ENCODE measurements around the gene KCTD11. TPM values are rescaled to one million over a fixed set of nuclear protein-coding genes. Genes with fewer than 3 reads are reported as not detected.
A peak's percentile ranks its signal among the peaks of the same experiment; 100 is the strongest.
"Not testable (repeated sequence)": the region's sequence is repeated elsewhere in the genome, so short reads cannot be mapped to it uniquely, and the experiment has no call there.

Gene KCTD11
- total RNA-seq, 1 donor from 2014 or later: 2.6 TPM

DNA sequence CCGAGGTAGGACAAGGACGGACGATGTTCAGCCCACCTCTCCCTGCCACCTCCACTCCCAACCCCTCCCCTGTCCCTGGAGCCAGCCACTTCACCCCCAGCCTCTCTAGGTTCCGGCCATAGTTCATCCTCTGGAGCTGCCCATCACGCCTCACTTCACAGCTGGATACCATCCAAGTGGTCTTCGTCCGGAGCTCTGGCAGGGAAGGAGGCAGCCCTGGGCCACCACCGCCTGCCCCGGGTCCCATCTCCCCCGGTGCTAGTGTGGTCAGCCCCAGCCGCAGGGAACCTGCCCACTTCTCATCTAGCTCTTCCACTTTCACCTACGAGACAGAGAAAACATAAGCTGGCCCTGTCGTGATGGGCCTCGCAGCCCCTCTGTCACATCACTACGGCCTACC lies 30.5 kb upstream of the KCTD11 start:
- DNase-seq (ENCODE audit: low spot score) (no peak), ATAC-seq (no peak)

DNA sequence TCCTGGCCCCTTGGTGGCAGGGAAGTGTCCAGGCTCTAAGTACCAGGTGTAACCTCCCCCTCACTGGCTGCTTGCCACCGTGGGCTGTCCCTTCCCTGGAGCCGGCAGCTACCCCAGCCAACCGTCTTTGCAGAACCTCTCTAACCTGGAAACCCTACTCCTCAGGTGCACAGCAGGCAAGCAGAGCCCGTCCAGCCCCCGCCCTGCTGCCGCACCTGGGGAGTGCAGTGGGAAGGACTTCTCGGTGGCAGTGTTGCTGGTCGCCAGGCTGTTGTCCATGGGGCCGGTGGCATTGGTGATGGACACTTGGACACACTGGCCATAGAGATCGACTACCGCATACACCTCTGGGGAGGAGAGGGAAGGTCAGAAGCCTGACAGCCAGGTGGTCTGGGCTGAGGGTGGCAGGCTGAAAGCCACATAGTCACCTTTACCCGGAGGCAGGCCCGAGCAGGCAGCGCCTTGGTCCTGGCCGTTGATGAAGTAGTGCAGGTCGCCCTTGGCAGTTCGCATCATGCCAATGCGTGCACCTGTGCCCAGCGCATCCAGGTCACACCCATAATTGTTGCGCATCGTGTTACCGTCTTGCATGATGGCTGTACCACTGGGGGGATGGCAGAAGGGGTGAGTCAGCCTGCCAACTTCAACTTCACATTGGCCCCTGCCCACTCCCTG lies 29.3 kb upstream of the KCTD11 start:
- DNase-seq (ENCODE audit: low spot score) (no peak), ATAC-seq (no peak)

DNA sequence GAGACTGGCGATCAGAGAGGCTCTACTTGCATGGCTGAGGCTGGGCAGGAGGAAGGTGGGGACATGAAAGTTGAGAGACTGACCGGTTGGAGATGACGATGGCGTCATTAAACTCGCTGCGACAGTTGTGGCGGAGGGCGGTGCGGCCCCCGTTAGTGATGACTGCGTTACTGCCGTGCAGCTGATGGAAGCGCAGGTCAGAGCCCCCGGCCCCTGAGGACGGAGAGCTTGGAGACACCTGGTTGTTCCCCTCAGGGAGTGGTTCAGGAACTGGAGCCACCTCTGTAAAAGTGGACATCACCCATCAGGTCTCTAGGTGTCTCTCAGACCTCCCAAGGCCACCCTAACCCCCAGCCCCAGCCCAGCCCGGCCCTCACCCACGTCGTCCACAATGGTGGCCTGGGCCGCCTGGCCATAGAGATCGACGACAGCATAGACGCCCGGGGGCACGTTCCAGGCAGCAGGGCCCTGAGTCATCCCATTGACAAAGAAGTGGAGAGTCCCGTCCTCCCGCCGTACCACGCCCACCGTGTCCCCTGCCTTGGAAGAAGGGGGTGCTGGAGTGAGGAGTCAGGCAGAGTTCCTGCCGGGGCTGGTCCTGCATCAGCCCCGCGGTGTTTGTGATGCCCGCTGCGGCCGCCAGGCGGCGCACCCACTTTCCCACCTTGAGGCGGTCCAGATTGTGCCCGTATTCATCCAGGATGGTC lies 28.1 kb upstream of the KCTD11 start:
- ATAC-seq: peak; percentile 18
- no peak for DNase-seq (ENCODE audit: low spot score)

DNA sequence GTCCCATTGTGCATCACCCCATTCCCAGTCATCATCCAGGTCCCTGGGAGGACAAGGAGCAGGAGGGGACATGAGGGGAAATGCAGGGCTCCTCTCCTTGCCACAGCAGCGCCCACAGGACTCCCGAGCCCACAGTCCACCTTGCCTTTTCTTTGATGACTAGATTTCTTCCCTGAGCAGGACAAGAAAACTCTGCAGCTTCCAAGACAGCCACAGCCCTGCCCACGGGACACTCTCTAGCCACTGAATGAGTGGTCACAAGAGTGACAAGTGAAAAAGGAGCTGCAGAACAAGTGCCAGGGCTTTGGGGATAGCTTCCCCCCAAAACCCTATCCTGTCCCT lies 27.6 kb upstream of the KCTD11 start:
- DNase-seq (ENCODE audit: low spot score) (no peak), ATAC-seq (no peak)

DNA sequence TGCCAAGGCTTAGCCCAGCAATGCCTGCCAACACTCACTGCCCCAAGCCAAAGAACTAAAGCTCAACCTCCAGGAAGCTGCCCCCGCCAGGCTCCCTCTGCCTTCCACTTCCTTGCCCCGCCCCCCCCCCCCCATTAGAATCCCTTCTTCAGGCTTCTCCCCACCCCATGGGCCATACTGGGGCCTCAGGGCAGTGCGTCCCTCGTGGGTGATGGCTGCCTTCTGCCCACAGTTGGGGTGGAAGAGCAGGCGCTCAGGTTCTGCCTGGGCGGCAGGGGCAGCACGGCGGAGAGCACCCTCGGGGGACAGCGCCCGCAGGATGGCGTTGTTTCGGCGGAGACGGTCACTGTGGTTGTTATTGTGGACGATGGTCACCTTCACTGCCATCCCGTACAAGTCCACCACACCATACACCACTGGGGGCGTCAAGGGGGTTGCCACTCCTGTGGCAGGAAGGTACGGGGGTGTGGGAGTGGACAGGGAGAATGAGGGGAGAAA lies 26.9 kb upstream of the KCTD11 start:
- no peak for ATAC-seq

DNA sequence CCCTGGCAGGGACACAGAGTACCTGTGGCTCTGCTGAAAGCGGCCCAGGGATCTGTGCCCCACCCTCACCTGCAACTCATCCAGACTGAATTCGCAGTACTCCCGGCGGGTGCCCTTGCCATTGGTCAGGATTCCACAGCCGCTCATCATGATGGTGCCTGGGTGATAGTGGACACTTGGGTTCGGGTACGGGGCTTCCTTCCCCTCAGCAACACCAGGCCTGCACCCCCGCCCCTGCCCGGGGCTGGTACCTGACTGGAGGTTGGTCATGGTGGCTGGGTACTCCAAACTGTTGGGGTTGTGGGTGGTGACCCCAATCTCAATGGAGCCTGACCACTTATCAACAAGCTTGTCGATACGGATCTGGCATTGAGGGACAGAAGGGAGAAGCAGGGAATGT lies 25.8 kb upstream of the KCTD11 start:
- no peak for ATAC-seq

More for the DNA sequence above, 26.9 kb upstream of the KCTD11 start:
- DNase-seq (ENCODE audit: low spot score): no peak

DNA sequence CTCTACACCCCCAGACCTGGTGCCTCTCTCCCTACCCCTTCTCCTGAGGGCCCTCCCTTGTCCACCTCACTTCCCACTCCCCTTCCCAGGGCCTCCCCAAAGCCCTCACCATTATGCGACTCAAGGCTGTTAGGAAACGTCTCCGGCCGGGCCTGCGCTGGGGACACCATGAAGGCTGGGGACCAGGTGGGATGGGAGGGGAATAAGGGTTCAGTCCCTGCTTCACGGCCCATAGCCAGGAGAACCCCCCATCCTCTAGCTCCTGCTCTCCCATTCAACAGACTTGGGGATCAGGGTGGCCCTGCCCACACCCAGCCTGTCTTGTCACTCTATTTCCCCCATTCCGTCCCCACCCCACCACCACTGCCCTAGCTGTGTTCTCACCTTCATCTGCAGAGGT lies 24.9 kb upstream of the KCTD11 start:
- ATAC-seq (no peak), DNase-seq (ENCODE audit: low spot score) (no peak)

More for the DNA sequence above, 25.8 kb upstream of the KCTD11 start:
- no peak for DNase-seq (ENCODE audit: low spot score)

DNA sequence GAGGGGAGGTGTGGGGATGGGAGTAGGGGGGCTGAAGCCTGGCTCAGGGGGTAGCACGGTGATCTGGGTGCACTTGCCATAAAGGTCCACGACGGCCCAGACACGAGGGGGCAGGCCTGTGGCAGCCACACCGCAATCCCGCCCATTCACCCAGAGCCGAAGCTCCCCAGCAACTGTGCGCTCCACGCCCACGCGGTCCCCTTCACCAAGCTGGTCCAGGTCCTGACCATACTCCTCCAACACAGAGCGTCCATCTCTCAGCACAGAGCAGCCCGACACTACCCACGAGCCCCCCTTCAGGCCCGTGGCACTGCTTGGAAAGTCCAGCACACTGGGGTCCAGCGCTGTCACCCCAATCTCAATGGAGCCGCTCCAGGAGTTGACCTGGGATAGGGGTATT lies 24.5 kb upstream of the KCTD11 start:
- DNase-seq (ENCODE audit: low spot score): no peak
- no peak for ATAC-seq

DNA sequence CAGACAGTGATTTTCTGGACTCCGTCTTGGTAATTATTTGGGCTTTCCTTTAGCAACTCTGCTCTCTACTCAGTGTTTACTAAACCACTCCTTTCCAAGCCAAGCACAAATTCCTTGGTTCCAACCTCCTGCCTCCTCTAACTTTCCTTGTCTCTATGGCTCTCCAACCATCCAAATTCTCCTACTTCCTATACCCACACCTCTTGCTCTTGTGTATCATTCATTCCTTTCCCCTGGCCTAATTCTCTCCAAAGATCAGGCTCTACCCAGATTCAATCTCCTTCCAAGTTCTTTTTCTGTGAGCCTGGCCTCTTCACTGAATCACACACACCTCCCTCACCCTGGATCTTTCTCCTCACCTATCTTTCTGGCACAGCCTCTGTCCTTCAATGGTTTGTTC lies 24.0 kb upstream of the KCTD11 start:
- no peak for ATAC-seq
- DNase-seq (ENCODE audit: low spot score): no peak

DNA sequence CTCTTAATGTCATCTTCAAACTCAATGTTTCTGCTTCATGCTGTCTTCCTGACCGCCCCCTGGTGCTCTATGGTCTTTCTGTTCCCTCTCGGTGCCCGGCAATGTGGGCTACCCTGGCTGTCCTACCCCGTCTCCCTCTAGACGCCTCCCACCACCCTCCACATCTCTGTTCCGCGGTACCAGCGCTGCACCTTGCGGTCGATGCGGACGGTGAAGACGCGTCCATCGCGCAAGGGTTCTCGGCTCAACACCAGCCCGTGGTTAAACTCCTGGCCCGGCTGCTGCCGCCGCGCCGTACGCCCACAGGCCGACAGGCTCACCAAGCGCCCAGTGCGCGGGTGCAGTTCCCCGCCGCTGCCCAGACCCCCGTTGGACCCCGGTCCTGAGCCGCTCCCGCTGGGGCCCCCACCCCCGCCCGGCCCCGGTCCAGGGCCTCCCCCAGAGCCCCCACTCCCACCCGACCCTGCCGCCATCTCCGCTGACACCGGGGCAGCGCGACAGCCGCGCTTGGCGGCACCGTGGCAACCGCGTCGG lies 23.1 kb upstream of the KCTD11 start, which contains the start of gene NEURL4:
TSS of gene NEURL4 (minus strand) at position 496 of the 534 bp plus-strand sequence. CDS start at position 473, 23 bp downstream.
- peak; percentile 27 for ATAC-seq
- no peak for DNase-seq (ENCODE audit: low spot score)

DNA sequence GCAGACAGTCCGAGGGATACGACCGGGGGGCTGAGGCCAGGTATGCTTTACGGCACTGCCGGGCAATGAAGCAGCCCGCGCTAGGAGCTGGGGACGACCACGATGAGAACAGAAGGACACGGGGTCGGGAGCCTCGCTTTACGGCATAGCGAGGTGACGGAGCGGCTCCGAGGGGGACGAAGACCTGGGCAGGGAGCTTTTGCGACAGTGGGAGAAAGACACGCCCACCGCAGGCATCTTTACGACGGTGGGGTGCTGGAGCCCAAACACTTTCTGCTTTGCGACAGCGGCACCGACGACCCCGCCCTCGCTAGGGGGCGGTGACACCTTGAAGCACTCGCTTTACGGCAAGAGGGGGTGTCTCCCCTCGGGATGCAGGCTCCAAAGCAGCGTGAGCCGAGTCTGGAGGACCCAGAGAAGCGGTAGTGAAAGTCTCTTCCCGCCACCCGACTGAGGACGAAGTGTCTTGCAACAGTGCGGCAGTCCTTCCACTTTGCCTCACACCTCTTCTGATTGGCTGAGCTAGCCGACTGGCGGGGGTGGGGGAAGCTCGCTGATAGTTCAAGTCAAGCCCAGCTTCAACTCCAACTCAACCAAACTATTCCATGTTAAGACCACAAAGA lies 22.5 kb upstream of the KCTD11 start:
- DNase-seq (ENCODE audit: low spot score): peak; percentile 98

DNA sequence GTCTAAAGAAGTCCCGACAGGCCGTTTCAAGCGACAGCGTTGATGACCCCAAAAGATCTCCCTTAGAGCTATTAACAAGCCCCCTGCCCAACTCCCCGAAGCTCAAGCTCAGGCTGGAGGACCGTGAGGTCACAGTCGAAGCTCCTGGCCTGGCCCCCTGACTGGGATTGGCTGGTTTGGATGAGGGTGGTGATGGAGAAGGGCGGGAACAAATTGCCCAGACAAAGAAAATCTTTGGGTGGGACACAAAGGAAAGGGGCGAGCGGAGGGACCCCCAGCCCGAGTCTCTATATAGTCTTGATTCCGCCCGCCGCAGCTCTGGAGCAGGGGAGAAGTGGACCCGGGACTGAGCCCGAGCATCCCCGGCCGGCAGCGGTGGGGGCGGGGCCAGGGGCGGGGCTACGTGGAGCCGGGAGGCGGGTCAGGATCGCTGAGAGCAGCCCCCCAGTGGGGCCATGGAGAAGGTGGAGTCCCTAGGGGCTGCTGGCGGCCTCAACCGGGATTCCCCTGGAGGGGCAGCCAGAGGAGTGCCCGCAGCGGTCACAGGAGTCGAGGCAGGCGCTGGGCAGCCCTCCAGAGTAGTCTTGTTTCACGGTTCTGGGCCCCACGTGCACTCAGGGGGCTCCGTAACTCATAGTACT lies 21.8 kb upstream of the KCTD11 start:
- ATAC-seq: peak; percentile 60

More for the DNA sequence above, 22.5 kb upstream of the KCTD11 start:
- ATAC-seq: peak; percentile 88

GRCh38 chr17:7330638-7331015 lies 21.3 kb upstream of the KCTD11 start:
- no peak for DNase-seq (ENCODE audit: low spot score)
- ATAC-seq: no peak

More for the DNA sequence above, 21.8 kb upstream of the KCTD11 start:
- peak; percentile 75 for DNase-seq (ENCODE audit: low spot score)

- no peak for ATAC-seq
- no peak for DNase-seq (ENCODE audit: low spot score)
Measured at GRCh38 chr17:7332111-7332510, 19.9 kb upstream of the KCTD11 start.

- DNase-seq (ENCODE audit: low spot score); ATAC-seq: not testable (repeated sequence)
Measured at GRCh38 chr17:7332600-7333069, 19.3 kb upstream of the KCTD11 start.

GRCh38 chr17:7334938-7335538 lies 16.9 kb upstream of the KCTD11 start:
- DNase-seq (ENCODE audit: low spot score) (no peak), ATAC-seq (no peak)

- not testable (repeated sequence) for DNase-seq (ENCODE audit: low spot score)
Measured at GRCh38 chr17:7335765-7336164, 16.2 kb upstream of the KCTD11 start.

DNA sequence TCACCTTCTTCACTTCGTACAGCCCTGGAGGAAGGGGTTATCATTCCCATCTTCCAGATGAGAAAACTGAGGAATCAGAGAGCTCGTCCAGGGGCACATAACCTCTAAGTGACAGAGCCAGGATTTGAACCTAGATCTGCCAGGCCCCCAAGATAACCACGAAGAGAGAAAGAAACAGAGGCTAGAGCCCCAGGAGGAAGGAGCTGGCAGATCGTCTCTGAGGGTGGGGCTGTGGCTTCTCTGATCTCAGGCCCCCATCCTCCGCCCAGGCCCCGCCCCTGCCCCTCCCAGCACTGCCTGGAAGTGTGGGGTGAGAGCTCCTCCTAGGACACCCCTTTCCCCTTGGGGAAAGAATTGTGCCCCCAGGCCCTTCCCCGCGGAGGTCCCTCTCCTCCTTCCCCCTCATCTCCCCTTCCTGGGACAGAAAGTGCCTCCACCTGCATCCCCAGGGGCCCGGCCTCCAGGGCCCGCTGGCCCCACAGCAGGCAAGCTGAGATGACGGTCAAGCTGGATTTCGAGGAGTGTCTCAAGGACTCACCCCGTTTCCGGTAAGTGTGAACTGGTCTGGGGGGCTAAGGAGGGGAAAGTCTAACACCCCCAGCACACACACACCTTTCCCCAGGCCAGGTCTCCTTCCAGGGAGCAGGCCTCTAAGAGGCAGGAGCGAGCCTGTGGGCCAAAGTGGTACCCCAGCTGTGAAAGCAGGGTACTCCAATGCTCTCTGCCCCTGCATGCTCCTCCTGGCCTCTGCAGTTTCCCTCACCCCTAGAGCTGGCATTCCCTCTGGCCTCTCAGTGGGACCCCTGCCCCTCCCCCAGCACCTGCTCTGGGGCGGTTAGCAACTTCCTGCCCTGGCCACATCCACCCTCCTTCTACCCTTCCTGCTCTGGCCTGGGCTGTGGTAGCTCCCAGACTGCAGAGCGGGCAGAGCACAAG lies 15.5 kb upstream of the KCTD11 start, which contains the start of gene ACAP1:
TSS of gene ACAP1 (plus strand) at position 290 of the 936 bp plus-strand sequence. CDS start at position 496, 206 bp downstream.
- ATAC-seq: peak; percentile 26

More at GRCh38 chr17:7335765-7336164, 16.2 kb upstream of the KCTD11 start:
- ATAC-seq: not testable (repeated sequence)

DNA sequence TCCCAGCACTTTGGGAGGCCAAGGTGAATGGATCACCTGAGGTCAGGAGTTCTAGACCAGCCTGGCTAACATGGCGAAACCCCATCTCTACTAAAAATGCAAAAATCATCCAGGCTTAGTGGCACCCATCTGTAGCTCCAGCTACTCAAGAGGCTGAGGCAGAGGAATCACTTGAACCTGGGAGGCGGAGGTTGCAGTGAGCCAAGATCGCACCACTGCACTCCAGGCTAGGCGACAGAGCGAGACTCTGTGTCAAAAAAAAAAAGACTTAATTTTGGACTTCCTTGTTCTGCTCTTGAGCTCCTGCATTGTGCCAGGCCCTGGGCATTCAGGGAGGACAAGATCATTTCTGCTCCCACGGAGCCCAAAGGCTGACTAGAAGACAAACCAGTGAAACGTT lies 14.4 kb upstream of the KCTD11 start:
- not testable (repeated sequence) for DNase-seq (ENCODE audit: low spot score); ATAC-seq

More for the DNA sequence above, 15.5 kb upstream of the KCTD11 start, which contains the start of gene ACAP1:
- peak; percentile 50 for DNase-seq (ENCODE audit: low spot score)
